HG03442 (cell line): ENCODE measurements around the gene PTK6.
A peak's percentile ranks its signal among the peaks of the same experiment; 100 is the strongest.

ENCODE experiments used
- ATAC-seq: cut with Tn5 transposase; IDR thresholded peaks from one replicate; pipeline ENCODE4 v1.9.1; 2021; ENCODE audit warnings: mild to moderate bottlenecking, moderate library complexity; ENCODE audit not compliant: unreplicated experiment

The PTK6 gene

DNA sequence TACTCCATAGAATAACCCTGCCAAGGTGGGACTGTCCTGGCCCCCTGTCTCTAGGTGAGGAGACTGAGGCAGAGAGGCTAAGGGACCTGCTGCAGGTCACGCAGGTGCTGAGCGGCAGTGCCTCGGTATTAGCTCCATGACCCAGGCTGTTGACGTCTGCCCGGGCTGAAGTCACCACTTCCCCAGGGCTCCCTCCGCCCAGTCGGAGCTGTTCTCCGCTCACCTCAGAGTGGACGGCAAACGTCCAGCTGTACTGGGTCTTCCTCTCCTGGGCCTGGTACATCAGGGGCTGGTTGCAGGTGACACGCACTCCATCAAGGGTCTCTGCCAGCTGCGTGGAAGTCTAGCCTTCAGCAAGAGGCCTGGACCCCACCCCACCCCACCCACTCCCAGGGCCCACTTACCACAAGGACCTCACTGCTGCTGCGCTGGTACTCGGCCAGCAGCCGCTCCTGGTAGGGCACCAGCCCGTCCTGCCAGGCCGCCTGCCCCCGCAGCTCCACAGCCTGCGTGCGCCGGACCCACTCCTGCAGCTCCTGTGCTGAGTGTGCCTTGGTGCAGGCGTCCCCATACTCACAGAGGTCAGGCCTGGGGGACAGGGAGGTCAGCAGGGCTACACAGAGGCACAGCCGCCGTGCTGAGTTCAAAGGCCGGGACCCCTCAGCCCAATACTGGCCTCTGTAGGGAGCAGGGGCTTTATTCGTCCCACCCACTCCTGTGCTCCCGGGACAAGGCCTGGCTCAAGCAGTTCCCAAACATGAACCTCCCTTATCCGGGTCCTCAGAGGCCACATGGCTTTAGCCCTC, 33.3 kb upstream of the PTK6 start:
- ATAC-seq: no peak

DNA sequence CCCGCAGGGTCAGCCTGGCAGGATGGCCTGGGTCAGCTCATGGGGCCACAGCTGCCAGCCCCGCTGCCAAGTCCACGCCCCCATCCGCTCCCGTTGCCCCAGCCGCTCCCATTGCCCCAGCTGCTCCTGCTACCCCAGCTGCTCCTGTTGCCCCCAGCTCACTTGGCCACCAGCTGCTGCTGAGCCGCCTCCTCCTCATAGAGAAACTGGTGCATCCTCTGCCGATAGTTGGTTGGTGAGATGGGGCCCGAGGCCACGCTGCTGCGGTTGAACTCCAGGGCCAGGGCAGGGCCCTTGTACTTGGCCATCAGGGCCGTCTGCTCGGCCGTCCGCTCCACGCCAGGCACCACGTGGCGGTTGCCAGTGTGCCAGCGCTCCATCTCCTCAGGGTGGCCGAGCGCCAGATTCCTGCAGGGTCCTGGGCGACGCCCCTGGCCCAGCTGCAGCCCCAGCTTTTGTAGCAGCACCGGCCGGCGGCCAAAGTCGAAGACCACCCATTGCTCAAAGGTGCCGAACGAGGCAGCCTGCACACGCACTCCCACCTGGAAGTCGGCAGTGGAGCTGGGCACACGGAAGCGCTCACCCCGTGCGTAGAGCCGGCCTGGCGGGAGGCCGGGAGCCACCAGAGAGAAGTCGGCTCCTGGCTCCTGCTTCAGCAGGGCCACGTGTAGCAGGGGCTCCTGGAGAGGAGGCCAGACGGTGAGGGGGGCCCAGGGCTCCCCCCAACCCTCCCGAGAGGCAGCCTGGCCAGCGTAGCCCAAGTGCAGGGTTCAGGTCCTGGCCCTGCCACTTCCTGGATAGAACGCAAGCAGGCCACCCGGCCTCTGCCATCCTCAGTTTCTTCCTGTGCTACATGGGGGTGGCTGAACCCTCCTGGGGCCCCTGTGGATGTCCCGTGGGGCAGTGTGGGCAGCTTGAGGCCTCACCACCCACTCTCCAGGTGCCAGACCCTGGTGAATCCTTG, 32.1 kb upstream of the PTK6 start:
- no peak for ATAC-seq

DNA sequence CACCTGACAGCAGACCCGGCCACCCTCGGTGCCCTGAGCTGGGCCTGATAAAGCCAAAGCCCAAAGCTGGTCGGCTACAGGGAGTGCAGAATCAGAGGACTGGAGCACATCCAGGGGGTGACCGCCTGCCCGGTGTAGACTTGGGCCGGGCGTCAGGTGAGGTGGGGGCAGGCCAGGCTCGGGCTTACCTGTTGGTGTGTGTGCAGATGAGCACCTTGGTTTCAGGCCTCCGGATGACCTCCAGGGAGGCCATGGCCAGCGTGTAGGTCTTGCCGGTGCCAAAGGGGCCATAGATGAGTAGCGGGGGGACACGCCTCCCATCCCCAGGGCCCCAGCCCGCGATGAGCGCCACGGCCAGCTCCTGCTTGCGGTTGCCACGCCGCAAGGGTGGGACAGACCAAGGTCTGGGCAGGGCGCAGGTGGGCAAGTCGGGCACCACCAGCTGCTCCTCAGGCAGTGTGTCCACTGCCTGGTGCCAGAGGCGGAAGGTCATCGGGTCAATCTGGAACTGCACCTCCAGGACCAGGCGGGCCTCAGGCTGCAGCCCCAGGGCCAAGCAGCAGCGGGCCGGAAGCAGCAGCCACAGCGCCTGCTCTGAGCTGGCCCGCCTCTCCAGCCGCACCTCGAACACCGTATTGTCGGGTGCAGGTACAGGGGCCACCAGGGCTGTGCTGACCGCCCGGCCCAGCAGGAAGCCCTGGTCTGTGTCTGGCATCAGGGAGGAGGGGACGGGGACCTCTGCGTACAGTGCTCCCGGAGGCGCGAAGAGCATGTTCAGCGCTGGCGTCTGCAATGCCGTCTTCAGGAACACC, 31.2 kb upstream of the PTK6 start:
- ATAC-seq: peak; percentile 21

DNA sequence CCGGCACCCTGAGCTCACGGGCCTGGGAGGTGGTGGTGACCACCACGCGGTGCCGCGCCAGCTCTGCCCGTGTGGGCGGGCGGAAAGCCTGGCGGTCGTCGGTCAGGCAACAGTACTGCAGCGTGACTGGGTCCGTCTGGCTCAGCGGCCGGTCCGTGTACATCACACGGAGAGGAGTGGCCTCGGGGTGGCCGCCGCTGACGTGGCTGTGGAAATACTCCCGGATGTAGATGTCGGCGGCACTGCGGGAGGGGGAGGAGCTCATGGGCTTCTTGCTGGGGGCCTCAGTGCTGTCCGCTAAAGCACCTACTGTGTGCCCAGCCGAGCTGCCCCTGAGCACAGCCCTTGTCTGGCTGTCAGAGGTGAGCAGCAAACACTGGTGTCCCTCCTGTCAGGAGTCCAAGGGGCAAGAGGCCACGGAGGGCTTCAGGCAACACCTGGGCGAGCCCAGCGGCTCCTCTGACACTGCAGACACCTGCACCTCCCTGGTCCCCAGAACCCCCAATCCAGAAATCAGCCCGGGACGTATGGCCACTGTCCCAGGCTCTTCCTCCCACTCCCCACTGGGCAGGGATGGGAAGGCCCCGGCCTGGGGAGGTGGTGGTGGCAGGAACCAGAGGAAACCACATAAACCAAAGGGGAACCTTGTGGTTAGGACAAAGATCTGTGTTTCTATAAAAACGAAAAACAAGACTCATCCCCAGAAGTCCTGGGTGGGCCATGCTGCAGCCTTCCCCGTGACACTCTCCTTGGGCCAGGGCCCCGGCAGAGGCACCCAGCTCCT, 30.4 kb upstream of the PTK6 start:
- ATAC-seq: peak; percentile 43

DNA sequence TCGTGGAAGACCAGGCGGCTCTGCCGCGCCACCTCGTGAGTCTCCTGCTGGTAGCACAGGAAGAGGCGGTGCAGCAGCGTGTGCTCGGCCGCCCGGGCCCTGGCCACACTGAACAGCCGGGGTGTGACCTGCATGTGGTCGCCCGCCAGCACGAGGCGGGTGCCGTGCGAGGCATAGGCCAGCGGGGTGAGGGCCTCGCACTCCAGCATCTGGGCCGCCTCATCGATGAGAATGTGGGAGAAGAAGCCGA, 29.9 kb upstream of the PTK6 start:
- no peak for ATAC-seq

DNA sequence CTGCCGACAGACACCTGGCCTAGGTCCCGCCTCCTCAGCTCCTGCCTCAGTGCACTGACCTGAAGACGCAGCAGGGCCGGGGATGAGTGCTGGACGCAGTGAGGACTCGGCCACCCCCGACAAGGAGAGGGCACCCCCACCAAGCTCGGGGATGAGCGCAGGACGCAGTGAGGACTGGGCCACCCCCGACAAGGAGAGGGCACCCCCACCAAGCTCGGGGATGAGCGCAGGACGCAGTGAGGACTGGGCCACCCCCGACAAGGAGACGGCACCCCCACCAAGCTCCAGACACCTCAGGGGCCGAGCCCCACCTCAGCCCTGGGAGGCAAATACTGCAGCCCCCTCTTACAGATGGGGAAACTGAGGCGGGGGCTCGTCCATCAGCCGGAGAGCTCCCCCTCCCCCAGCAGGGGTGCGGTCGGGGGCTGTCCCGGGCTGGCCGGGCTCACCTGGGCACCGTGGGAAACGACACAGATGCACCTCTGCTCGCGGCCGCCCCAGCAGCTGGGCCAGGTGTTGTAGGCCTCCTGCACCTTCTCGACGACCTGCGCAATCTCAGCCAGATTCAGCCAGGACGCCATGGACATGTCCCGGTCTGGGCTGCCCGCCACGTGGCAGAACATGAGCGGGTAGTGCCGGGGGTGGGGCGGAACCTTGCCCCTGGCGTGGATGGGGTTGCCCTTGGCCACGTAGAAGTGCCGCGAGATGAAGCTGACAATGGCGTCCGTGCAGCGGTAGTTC, 29.4 kb upstream of the PTK6 start:
- ATAC-seq: no peak

DNA sequence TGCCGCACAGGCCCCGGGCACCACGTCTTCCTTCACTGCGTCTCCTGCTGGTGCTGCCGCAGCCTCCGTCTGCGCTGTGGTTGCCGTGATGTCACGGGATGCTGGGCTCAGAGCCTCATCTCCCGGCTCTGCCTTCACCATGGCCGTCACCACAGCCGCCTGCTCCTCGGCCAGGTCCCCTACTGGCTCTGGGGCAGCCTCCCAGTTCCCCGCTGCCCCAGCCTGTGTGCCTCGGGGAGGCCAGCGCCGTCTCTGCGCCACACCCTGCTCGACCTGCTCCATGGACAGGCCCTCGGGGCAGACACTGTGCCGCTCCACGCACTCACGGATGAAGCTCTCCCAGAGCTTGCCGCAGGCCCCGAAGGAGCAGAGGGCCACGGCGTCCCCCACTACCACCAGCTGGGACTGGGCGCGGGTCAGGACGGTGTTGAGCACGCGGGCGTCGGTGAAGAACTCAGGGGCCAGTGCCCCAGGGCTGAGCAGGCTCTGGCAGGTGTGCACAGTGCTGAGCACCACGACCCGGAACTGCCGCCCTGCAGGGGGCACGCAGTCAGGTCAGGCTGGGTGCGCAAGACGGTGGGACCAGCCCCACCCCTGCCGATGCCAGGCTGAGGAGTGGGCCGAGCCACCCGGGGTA, 28.6 kb upstream of the PTK6 start:
- ATAC-seq: no peak

DNA sequence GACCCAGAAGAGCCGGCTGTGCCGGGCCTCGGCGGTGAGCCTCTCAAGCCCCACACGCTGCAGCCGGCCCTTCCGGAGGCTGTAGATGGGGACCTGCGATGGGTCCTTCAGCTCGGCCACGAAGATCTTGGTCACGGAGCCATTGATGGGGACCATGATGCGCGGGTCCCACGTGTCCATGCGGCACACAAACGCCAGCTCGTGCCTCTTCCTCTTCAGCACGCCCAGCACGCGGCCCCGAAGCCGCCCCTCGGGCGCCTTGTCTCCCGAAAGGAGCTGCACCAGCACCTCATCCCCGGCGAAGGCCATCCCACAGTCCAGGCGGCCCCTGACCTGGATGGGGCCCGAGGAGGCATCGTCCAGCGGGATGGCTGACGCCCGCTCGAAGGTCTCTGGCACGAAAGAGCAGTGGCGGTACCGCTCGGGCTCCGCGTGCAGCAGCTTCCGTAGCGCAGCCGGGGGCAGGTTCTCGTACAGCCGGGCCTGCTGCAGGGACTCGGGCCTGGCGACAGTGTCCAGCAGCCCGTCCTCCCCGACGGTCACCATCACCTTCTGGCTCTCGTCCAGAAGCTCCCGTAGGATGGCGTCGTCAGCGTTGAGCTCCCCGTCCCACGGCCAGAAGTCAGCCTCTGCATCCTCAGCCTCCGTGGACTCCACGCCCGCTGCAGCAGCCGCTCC, 28.0 kb upstream of the PTK6 start:
- ATAC-seq: no peak

DNA sequence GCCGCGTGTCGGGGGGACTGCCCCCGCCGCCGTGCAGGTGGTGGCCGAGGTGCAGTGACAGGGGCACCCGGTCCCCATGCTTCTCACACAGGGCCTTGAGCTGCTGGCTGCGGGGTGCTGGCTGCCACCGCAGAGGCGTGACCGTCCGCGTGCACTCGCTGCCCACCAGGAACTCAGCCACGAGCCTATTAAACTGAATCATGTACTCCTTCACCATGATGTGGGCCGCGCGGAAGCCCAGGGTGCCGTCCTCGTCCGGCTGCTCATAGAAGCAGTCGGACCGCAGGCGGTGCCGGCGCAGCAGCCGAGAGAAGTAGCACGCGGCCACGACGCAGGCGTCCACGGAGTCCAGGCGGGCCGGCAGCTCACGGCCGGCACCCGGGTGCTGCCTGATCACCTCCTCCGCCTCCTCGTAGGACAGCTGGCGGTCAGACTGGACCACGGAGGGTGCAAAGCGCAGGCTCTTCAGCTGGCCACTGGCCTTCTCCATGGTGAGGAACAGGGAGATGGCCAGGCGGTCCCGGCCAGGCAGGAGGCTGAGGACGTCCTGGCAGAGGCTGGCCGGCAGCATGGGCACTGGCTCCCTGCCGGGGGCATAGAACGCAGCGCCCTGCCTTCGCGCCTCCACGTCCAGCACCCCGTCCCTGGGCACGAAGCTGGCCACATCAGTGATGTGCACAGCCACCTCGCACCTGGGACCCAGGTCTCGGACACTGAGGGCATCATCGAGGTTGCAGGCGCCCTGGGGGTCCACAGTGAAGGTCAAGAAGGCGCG, 27.0 kb upstream of the PTK6 start:
- ATAC-seq: no peak

DNA sequence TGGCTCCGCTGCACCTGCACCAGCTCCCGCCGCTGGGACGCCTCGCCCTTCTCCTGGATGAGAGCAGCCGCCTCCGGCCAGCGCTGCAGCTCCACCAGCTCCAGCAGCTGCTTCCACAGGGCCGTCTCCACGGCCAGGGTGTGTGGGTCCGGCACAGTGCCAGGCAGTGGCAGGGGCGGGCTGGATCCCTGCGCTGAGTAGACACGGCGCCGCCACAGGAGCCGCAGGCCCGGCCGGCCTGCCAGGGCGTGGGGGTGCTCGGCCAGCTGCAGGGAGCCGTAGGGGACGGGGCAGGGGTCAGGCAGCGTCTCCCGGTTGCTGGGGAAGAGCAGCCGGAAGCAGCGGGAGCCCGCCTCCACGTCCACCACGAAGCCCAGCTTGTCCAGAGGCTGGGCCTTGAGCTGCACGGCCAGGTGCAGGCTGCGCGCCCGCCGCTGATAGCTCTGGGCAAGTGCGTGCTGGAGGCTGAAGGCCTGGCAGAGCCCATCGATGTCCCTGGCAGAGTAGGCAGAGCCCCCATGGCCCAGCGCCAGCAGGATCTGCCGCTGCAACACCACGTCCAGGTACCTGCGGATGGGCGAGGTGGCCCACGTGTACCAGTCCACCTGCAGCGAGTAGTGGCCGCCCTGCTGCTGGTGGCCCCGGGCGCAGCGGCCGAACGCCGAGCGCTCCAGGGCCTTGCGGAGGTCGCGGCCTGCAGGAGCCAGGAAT, 26.2 kb upstream of the PTK6 start:
- no peak for ATAC-seq

DNA sequence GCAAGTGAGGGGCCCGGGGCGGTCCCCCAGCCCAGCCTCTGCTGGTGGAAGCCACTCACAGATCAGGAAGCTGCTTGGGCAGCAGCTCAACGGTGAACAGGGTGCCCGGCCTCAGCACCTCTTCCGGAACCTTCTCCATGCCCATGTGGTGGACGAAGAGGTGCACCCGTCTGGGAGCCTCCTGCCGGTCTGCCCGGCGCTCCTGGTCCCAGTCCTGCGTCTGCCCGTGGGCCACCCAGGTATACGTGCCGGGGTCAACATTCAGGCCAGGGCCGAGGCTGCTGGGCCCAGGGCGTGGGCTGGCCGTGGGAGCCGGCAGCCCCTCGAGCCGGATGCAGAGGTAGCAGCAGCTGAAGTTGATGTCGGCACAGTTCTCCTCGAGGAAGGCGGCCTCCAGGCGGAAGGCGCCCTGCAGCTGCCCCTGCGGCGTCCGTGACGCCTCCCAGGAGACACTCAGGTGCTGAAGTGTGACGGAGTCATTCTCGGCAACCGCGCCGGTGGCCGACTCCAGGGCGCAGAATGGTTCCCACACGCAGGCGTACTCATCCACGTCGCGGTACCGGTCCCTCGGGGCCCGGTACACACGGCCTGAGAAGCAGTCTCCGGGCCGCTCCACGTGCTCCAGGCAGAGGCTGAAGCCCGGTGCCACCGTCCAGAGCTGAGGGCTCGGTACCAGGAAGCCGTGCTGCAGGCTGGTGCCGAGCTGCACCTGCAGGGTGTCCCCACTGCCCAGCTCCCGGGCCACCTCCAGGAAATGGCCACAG, 25.5 kb upstream of the PTK6 start:
- no peak for ATAC-seq

DNA sequence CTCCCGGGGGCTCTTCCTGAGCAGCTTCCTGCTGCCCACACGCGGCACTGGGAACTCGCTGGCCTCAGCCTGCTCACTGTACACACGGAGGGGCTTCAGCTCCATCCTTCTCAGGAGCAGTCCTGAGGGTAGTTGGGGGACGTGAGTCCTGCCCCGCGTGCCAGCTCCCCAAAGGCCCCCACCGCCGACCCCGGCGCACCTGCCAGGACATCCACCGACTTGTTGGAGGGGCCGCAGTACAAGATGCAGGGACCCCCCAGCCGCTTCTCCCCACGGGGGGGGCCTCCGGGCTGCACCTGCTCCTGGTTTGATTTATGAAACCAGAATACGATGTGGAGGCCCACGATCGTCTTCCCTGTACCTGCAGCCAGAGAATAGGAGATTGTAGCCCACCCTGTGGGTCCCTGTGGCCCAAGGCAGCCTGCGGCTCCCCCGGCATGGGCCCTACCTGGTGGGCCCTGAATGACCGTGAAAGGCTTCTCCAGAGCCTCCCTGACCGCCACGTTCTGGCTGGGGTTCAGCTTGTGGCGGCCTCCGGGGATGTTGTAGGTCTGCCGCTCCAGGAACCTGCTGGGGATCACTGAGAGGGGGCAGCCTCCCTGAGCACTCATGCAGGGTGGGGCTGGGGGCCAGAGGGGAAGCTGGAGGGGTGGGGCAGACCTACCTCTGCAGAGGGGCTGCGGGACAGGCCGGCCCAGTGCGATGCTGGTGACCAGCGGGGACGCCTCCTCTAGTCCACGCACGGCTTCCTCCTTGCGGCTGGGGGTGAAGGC, 24.6 kb upstream of the PTK6 start:
- ATAC-seq: no peak

DNA sequence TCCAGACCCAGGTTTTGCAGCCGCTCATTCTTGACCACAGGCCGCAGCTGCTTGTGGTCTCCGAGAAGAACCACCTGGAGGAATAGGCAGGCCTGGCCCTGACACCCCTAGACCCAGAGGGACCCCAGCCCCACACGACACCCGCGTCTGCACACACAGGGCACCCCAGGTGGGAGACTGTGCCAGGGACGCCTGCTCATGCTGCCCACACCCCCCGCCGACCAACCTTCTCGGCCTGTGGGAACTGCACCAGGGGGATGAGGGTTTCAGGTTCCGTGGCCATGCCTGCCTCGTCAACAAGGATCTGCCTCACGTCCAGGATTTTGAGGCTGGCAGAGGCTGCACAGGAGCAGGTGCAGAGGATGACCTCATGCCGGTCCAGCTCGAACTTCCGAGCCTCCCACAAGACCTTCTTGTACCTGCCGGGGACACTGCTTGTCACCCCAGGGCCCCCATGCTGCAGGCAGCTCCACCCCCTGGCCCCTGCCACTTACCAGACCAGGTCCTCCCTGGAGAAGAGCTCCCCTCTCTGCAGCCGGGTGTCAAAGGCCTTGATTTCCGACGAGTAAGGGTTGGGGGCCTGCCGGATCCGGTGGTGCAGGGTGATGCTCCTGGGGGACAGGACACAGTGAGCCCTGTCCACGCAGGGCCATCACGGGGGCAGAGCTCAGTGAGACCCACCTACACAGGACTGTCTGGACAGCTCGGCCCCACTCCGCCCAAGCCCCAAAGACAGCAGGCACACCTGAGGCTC, 23.9 kb upstream of the PTK6 start:
- no peak for ATAC-seq

DNA sequence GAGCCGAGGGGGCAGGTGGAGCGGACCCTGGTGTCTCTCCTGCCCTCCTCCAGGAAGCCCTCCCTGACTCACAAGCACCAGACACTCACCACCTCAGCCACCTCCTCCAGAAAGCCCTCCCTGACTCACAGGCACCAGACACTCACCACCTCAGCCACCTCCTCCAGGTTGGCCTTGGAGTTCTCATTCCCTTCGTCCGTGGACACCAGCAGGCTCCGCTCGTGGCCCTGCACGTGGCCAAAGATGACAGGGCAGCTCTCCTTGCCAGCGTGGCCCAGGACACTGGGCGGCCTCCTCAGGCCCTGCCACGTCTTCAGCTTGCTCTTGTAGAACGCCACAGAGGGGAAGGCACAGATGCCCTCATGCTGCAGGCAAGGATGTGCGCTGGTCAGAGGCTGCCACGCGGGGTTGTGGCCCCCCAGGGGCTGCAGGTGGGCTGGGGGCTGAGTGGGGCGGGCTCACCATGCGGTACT, 23.2 kb upstream of the PTK6 start:
- no peak for ATAC-seq
